NCI-H748 (cell line): ENCODE data around the gene C8A.

Experiments
- DNase-seq: peaks from one replicate; lab custom pipeline; 2025; ENCODE audit not compliant: unreplicated experiment; lab: John Stamatoyannopoulos, UW

The C8A gene

DNA sequence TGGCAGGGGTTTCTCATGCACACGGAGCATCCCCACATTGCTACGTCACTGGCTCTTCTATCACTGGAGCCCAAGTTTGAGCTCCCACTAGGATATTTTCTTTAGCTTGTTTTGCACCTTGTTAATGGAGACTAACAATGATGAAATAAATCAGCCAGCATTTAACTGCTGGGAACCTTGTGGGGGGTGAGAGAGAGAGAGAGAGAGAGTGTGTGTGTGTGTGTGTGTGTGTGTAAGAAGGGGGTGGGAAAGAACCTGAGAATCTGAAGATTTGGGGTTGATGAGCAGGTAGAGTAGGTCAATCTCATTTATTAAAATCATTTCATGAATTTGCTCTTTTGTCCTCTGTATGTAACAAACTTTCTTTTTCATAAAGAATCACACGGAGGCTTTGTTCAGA is 110.6 kb downstream of the C8A start:
- DNase-seq = no peak

DNA sequence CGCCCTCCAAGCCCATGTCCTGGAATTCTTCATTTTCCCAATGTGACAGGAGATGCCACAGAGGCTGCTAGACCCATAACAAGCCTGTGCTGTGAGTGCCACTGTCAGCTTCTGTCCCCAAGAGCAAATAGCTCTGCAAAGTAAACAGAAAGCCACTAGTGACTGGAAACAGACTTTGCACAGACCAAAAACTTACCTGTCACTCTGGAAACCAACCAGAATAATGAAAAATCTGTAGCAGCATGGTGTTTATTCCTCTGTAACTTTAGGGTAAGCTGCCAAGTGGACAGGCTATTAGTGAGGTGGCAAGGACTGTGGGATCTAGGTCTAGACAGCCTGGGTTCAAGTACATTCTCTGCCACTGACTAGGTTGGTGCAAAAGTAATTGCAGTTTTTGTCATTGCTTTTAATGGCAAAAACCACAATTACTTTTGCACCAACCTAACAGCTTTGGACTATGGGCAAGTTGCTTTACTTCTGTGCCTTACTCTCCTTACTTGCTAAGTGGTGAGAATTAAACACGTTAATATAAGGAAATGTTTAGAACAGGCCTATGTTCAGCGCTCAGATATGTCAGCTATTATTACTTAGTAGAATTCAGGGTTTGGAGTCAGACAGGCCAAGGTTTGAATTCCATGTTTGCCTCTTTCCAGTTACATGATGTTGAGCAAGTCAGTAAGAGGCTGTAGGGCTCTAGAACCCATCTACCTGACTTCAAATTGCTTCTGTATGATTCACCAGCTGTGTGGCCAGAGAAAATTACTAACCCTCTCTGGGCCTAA is 111.5 kb downstream of the C8A start, which contains the start of gene C8B:
Gene C8B, minus strand, starts transcription at position 100 of the 782 bp plus-strand sequence. Its CDS starts 67 bp downstream, at position 33.
- peak; percentile 11 for DNase-seq

DNA sequence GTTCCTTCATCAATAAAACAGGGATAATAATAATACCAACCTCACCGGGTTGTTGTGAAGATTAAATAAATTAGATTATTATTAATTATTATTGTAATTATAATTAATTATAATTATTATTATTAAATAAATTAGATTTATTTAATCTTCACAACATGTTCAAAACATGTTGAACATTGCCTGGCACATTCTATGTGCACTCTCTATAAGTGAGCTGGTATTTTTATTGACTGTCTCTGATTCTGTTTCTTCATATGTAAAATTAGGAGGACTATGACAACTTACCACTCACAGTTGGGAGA is 112.1 kb downstream of the C8A start:
- DNase-seq = no peak

DNA sequence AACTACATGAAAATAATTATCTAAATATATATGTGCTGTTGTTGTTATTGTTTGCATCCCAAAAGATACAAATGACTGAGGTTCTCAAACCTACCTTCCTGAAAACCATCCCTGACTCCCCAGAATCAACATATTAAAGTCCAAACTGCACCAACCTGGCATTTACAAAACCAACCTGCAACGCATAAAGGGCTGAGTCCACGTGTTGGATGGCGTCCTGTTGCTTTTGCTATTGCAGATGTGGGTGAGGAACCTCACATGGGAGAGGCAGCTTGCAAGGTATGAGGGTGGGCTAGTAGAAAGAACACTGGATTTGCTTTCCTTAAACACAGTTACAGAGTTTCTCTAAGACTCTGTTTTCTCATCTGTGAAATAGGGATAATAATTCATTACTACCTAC is 112.8 kb downstream of the C8A start:
- no peak for DNase-seq
